NCI-H1105 (cell line): ENCODE results near the gene SOHLH1.
"Not testable (repeated sequence)": the region's sequence is repeated elsewhere in the genome, so short reads cannot be mapped to it uniquely, and the experiment has no call there.

ENCODE experiments used
- DNase-seq: peaks from one replicate; lab custom pipeline; 2025; lab: John Stamatoyannopoulos, UW

Gene SOHLH1

GRCh38 chr9:135678236-135679017, 20.9 kb downstream of the SOHLH1 start:
- no peak for DNase-seq

GRCh38 chr9:135677641-135678168, 21.6 kb downstream of the SOHLH1 start:
- DNase-seq = no peak

GRCh38 chr9:135676891-135677290, 22.4 kb downstream of the SOHLH1 start:
- no peak for DNase-seq

DNA sequence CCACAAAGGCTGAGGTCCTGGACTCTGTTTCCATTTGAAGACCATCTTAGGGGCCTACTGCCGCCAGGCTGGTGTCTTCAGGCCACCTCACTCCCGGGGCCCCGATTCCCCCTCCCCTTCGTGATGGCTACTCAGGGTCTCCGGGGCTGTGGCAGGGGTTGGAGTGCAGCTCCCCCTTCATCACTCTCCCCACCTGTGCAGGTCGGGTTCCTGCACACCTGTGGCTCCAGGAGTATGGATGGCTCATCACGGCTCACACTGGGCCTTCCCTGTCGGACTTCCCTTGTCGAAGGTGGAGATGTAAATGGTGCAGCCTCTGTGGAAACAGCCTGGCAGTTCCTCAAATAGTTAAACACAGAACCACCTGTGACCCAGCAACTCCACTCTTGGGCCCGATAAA, 24.3 kb downstream of the SOHLH1 start:
- no peak for DNase-seq

- no peak for DNase-seq
These were observed 25.3 kb downstream of the SOHLH1 start for GRCh38 chr9:135673941-135674340.

DNA sequence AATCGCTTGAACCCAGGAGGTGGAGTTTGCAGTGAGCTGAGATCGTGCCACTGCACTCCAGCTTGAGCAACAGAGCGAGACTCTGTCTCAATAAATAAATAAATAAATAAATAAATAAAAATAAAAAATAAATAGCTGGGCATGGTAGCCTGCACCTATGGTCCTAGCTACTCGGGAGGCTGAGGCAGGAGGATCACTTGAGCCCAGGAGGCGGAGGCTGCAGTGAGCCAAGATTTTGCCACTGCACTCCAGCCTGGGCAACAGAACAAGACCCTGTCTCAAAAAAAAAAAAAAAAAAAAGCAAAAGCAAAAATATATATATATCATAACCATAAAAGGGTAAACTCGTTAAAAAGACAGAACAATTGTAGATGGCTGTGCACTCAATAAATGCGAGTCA, 26.5 kb downstream of the SOHLH1 start:
- DNase-seq = not testable (repeated sequence)

DNA sequence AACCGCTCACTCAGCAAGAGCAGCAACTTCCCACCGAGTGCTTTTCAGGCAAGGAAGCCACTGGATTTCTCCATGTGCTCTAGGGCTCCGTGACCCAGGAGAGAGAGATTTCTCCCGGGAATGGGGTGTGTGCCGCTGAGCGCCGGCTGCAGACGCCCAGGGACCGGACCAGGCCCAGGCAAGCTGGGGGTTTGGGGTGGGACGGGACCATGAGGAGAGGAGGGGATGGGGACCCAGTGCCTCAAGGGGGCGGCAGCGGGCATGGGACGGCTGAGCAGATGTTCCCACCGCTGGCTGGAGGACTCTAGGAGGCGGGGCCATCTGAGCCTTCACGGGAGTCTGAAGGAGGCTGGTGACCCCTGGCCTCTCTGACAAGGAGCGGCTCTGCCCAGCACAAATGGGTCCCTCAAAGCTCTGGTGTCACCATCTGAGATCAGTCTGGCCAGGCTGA, 27.7 kb downstream of the SOHLH1 start:
- no peak for DNase-seq

DNA sequence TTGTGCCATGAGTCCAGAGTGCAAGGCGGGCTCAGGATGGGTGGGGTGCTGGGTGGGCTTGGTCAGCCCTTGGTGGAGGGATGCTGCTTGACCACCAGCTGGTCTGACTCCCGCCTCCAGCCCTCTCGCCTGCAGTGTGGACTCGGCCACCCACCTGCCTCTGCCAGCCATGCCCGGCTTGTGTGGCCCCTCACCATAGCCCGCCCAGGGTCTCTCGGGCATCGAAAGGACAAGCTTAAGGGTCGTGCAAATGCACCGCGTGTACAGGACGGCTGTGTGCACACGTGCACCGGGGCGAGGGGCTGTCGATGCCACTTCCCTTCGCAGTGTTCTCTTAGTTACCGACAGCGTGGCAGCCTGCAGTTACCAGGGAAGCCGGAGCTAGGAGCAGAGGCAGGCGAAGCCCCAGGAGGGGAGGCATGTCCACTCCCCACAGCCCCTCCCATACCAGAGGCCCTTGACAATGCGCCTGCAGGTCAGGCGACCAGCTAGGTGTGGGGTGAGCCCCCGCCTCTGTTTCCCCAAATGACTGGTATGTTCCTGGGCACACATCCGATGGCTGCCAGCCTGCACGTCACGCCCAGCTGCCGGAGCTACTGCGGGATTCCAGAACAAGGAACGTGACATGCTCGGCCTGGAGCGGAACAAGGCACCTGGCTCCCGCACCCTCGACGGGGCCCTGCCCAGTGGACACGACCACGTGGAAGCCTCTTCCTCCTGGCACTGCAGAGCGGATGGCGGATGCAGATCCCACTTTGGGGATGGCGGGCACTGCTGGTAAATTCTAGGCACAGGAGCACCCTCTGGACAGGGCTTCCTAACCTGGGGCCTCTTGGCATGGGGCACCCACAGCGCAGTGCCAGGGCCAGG, 28.3 kb downstream of the SOHLH1 start:
- DNase-seq = no peak

DNA sequence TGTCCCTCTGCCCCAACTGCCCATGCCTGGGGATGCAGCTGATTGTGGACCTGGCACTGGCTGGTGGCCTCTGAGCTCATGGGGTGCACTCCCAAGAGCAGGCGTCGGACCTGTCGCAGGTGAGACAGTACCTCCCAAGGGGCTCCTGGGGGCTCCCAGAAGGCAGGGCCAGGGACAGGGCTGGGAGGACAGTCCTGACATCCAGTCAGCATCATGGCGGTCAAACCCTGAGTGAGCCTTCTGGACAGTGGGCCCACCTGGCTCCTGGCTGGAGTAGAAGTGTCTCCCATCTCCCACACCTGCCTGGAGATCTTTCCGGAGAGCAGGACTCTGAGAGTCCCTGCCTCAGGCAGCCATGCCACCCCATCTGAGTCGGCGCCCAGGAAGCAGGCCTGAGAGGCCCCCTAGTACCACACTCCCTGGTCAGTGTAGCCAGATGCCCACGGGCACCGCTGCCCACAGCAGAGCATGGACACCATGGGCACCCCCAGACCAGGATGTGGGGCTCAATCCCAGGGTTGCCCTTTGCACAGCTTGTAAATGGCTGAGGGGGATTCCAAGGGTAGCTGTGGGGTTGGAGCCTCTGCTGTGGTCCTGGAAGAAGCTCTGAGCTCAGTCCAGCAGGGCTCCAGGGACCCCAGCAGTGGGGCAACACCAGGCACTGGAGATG, 29.5 kb downstream of the SOHLH1 start:
- no peak for DNase-seq

- not testable (repeated sequence) for DNase-seq
These were observed 30.3 kb downstream of the SOHLH1 start for GRCh38 chr9:135669018-135669417.

DNA sequence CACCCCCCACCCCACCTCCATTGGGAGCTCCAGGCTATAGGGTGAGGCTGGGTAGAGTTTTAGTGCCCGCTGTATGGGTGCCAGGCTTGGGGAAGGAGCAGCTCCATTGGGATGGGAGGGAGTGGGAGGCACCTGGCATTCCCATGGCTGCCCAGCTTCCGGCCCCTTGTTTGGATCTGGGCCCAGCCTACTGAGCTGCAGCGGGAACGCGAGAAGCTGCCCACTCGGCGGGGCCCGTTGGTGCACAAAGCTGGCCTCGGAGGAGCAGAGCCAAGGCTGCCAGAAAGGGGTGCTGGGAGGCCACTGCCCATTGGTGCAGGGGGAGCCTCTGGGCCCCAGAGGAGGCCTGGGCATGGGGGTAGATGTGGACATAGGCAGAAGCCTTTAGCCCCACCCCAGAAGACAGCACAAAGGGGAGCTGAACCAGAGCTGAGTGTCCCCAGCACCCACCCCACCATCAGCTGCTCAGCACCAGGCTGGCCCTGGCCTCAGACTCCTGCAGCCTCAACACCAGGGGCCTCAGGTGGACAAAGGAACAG, 31.7 kb downstream of the SOHLH1 start:
- no peak for DNase-seq

- no peak for DNase-seq
These were observed 32.5 kb downstream of the SOHLH1 start for GRCh38 chr9:135666534-135667462.

DNA sequence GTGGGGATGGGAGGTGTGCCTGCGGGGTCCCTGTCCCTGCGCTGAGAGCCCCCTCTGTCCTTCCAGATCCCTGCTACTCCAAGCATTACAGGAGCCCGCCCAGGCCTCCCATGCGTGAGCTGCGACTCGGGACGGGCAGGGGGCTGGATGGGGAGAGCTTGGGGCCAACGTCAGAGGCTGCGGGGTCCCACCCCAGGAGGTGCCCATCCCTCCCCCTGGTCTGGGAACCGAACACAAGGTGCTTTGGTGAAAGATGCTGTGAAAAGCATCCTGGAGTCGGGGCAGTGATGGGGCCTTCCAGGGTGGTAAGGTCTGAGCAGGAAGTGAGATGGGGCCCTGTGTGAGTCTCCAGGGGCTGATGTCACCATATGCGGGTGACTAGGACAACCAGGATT, 33.5 kb downstream of the SOHLH1 start:
- DNase-seq = no peak

DNA sequence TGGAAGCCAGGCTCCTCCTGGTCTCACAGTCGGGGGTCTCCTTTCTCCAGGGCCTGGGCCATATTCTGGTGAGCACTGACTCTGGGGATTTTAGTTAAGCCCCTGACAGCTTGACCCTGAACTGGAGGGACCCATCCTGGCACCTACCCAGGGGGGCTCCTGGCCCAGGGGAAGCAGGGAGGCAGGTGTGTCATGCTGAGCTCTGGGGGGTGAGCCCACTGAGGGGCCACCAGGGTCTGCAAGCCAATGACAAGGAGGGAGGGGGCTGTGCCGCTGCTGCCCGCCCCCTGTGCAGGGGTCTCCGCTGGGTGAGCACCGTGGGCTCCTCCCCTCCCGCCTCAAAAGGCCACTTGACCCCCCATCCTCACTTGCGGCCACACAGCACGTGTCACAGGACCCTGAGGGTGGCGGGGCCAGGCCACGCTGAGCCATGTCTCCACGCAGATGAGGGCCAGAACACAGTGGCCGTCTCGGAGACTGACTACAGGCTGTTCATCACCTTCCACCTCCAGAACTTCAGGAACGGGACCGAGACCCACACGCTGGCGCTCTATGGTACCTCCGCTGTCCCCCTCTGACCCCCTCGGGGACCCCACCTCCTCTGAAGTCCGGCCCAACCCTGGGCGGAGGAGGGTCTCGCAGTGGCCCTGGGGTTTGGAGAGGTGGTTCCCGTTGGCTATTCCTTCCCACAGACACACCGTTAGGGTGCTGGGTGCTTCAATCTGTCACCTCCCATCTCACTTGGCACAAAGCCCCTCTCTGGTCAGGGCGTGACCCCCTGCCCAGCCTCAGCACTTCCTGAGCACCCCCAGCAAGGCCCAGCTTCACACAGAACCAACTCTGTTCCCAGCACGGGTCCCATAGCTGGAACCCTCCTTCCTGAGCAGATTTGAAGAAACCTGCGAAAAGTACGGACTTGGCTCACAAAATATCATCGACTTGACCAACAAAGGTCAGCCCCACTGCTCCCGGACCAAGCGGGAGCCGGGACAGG, 34.2 kb downstream of the SOHLH1 start:
- no peak for DNase-seq

DNA sequence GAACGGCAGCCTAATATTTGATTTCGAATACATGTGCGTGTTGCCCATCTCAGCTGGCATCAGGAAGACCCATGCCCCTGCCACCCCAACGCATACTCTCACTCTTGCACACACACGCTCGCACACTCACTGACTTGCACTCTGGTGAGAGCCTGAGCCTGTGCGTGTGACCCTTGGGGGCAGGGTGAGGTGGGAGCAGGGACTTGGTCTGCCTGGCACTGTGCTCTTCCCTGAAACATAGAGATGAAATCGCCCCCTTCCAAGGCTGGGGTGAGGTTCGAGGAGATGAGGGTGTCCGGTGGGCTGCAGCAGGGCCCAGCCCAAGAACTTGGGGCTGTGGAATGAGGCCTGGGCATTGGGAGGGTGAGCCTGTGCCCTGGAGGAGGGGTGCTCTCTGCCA, 35.0 kb downstream of the SOHLH1 start:
- DNase-seq = no peak

GRCh38 chr9:135663857-135664256, 35.4 kb downstream of the SOHLH1 start:
- no peak for DNase-seq

GRCh38 chr9:135663451-135663770, 35.9 kb downstream of the SOHLH1 start:
- no peak for DNase-seq

DNA sequence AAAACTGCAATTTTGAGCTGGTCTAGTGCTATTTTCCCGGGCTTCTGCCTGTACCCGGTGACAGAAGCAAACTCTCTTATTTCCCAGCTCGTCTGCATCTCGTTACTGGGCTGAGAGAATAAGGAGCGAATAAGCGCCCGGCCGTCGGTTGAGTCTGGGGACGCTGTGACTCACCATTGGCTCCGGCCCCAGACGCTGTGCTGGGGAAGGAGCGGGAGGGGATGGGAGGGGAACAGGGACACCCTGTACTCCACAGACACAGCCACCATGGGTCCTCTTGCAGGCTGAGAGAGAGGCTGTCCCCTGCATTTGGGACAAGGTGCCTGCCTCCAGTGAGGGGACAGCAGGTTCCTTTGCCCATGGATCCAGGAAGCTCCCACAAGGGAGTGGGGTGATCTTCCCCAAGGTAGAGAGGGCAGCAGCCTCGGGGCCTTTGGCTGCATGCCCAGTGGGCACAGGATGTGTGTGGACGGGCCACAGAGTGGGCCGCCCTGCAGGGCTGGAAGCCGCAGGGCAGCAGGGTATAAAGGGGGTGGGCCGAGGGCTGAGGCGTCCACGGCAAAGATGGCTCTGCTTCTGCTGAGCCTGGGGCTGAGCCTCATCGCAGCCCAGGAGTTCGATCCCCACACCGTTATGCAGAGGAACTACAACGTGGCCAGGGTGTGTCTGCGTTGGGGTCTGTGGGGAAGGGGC, 36.4 kb downstream of the SOHLH1 start, which contains the start of gene LCN9:
TSS of gene LCN9 (plus strand) at position 552 of the 693 bp plus-strand sequence. CDS start at position 565, 13 bp downstream.
- DNase-seq = no peak
